Nephron (organoid): ENCODE results near the gene ZNF132.
"Not testable (repeated sequence)": the region's sequence is repeated elsewhere in the genome, so short reads cannot be mapped to it uniquely, and the experiment has no call there.

ENCODE experiments used
- H3K27ac Mint-ChIP-seq, 3 experiments: 2 replicates each; pipeline ENCODE4 v1.8.0; 2020; ENCODE audit warnings: mixed read lengths in 3 of 3, mild to moderate bottlenecking in 2 of 3, moderate library complexity in 1 of 3
- H3K27me3 Mint-ChIP-seq: 2 replicates; pipeline ENCODE4 v1.8.0; 2021; ENCODE audit warnings: low read depth, mild to moderate bottlenecking, moderate library complexity, mixed read lengths
- H3K36me3 Mint-ChIP-seq: 2 replicates; pipeline ENCODE4 v1.8.0; 2020; ENCODE audit warnings: low read depth, mixed read lengths
- H3K4me1 Mint-ChIP-seq: 2 replicates; pipeline ENCODE4 v1.8.0; 2020; ENCODE audit warnings: mixed read lengths
- H3K4me3 Mint-ChIP-seq, 3 experiments: 2 replicates each; pipeline ENCODE4 v1.8.0; 2020; ENCODE audit warnings: mild to moderate bottlenecking in 3 of 3, mixed read lengths in 3 of 3, moderate library complexity in 2 of 3
- H3K9me3 Mint-ChIP-seq: 2 replicates; pipeline ENCODE4 v1.8.0; 2020; ENCODE audit warnings: mixed read lengths
- TF ChIP-seq, protein P1 (sequence below), 3 experiments: fragments of 200-600 bp; sonication (generic); IDR thresholded peaks; one replicate each; pipeline ENCODE4 v1.5.0; 2021; ENCODE audit warnings: antibody characterized with exemption in 3 of 3; ENCODE audit not compliant: unreplicated experiment in 3 of 3

The ZNF132 gene

DNA sequence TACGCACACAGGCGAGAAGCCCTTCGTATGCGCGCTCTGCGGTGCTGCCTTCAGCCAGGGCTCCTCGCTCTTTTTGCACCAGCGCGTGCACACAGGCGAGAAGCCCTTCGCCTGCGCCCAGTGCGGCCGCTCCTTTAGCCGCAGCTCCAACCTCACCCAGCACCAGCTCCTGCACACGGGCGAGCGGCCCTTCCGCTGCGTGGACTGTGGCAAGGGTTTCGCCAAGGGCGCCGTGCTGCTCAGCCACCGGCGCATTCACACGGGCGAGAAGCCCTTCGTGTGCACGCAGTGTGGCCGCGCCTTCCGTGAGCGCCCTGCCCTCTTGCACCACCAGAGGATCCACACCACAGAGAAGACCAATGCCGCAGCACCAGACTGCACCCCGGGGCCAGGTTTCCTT lies 16.2 kb upstream of the ZNF132 start:
- H3K9me3 Mint-ChIP-seq = peaks cover 2% of the 10 kb centered on the region
- H3K4me1 Mint-ChIP-seq = peaks cover 23% of the 10 kb centered on the region
- H3K27me3 Mint-ChIP-seq = peaks cover 2% of the 10 kb centered on the region
- H3K36me3 Mint-ChIP-seq = peaks cover 13% of the 10 kb centered on the region
- H3K27ac Mint-ChIP-seq = no peak overlapping the region
- no peak overlapping the region for H3K4me3 Mint-ChIP-seq
- TF ChIP-seq, protein P1, sequence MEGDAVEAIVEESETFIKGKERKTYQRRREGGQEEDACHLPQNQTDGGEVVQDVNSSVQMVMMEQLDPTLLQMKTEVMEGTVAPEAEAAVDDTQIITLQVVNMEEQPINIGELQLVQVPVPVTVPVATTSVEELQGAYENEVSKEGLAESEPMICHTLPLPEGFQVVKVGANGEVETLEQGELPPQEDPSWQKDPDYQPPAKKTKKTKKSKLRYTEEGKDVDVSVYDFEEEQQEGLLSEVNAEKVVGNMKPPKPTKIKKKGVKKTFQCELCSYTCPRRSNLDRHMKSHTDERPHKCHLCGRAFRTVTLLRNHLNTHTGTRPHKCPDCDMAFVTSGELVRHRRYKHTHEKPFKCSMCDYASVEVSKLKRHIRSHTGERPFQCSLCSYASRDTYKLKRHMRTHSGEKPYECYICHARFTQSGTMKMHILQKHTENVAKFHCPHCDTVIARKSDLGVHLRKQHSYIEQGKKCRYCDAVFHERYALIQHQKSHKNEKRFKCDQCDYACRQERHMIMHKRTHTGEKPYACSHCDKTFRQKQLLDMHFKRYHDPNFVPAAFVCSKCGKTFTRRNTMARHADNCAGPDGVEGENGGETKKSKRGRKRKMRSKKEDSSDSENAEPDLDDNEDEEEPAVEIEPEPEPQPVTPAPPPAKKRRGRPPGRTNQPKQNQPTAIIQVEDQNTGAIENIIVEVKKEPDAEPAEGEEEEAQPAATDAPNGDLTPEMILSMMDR (IDR thresholded peaks at IDR 0.05; ENCODE audit: unreplicated experiment in 3 of 3) = no peak

DNA sequence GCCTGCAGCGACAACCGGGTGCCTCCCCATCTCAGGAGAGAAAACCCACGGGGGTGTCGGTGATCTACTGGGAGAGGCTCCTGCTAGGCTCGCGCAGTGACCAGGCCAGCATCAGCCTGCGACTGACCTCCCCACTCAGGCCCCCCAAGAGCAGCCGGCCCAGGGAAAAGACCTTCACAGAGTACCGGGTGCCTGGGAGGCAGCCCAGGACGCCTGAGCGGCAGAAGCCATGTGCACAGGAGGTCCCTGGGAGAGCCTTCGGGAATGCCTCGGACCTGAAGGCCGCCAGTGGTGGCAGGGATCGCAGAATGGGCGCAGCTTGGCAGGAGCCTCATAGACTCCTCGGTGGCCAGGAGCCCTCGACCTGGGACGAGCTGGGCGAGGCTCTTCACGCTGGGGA lies 15.4 kb upstream of the ZNF132 start:
- peaks cover 13% of the 10 kb centered on the region for H3K36me3 Mint-ChIP-seq
- no peak overlapping the region for H3K27ac Mint-ChIP-seq
- TF ChIP-seq, protein P1 (IDR thresholded peaks at IDR 0.05; ENCODE audit: unreplicated experiment in 3 of 3) = no peak

DNA sequence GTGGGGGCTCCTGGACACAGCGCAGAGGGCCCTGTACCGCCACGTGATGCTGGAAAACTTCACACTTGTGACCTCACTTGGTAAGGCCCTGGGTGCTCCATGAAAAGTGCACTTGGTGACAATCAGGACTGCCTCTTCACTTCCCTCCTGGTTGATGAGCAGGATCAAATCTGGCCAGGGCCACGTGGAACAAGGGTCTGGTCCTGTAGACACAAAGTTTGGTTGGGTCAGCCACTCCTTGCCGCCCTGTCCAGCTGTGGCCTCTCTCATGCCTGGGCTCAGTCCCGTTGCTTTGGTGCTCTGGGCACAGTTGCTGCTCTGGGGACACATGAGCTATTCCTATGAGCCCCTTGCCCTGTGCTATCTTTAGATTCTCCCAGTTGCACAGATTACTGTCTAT lies 13.8 kb upstream of the ZNF132 start:
- TF ChIP-seq, protein P1 (IDR thresholded peaks at IDR 0.05; ENCODE audit: unreplicated experiment in 3 of 3) = no peak
- peaks cover 5% of the 10 kb centered on the region for H3K9me3 Mint-ChIP-seq
- no peak overlapping the region for H3K27ac Mint-ChIP-seq
- H3K36me3 Mint-ChIP-seq = peaks cover 10% of the 10 kb centered on the region
- peaks cover 30% of the 10 kb centered on the region for H3K4me1 Mint-ChIP-seq
- peak overlapping the region; percentile 59 to 82 (median 74) for H3K4me3 Mint-ChIP-seq
- peaks cover 9% of the 10 kb centered on the region for H3K27me3 Mint-ChIP-seq

More for the DNA sequence above, 15.4 kb upstream of the ZNF132 start:
- peak overlapping the region in 1 of 3 experiments; percentile 19 for H3K4me3 Mint-ChIP-seq
- peaks cover 3% of the 10 kb centered on the region for H3K27me3 Mint-ChIP-seq
- H3K4me1 Mint-ChIP-seq = peaks cover 30% of the 10 kb centered on the region
- H3K9me3 Mint-ChIP-seq = peaks cover 2% of the 10 kb centered on the region

DNA sequence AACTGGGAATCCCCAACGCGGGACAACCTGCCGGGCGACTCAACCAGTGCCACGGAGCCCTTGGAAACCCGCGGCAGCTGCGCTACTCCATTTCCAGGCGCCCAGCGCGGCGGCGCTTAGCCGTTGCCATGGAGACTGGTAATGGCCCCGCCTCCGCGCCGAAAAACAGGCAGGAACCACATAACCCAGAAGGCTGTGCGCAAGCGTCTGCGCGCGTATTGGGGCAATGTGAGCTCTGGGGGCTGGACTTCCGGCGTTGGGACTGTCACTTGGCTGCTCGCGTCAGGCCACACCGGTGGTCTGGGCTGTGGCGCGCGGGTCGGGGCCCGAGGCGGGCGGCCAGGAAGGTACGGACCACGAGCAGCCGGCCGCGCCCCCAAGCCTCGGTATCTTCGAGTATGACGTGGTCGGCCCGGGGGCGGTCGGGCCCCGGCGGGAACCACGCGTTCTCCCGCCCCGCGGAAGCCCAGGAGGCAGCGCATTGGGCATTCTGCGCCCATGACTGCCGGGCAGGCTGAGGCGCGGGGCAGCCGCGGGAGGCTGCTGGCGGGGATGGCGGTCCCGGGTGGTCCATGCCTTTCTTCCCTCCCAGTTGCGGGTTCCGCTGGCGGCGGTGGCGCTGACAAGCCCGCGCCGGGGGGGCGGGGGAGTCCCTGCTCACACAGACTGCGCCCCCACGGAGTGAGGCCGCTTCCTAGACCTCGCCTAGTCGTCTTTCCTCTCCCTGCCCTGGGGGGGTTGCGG lies 11.6 kb upstream of the ZNF132 start, which contains the start of gene ZNF324B:
Gene ZNF324B (plus strand): TSS at position 265 of the 744 bp plus-strand sequence. CDS start 2,080 bp downstream, outside the sequence.
- Mint-ChIP-seq H3K36me3 (peaks cover 5% of the 10 kb centered on the region), H3K4me3 (peak within 1 kb of the TSS; percentile 92 to 95 (median 93)), H3K27ac (peak within 1 kb of the TSS in 2 of 3 experiments; percentile 68 to 74), H3K9me3 (peaks cover 11% of the 10 kb centered on the region), H3K4me1 (peaks cover 30% of the 10 kb centered on the region), H3K27me3 (peaks cover 13% of the 10 kb centered on the region)
- TF ChIP-seq, protein P1 (IDR thresholded peaks at IDR 0.05; ENCODE audit: unreplicated experiment in 3 of 3) = no peak

DNA sequence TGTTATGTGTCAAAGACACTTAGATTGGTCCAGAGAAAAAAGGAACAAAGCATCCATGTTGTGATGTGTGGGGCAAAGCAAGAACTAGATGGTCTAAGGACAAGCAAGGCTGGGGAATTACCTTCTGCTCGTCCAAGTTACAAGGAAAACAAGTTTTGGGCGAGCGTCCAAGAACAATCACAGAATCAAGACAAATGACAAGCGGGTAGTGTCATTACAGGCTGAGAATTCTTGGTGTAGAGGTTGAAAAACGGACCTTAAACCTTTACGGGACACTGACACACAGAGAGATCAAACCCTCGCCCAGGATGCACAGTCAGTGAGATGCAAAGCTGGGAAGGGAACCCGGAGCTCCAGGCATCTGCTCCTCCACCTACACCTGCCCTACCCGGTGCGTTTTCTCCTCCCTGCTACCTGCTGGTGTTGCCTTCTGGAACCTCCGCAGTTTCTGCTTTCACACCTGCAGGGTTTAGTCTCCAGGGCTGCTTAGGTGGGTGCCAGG lies 11.0 kb upstream of the ZNF132 start:
- H3K4me1 Mint-ChIP-seq = peaks cover 30% of the 10 kb centered on the region
- peaks cover 5% of the 10 kb centered on the region for H3K36me3 Mint-ChIP-seq
- peak overlapping the region in 2 of 3 experiments; percentile 68 to 74 for H3K27ac Mint-ChIP-seq
- TF ChIP-seq, protein P1 (IDR thresholded peaks at IDR 0.05; ENCODE audit: unreplicated experiment in 3 of 3) = no peak
- peaks cover 11% of the 10 kb centered on the region for H3K9me3 Mint-ChIP-seq
- H3K4me3 Mint-ChIP-seq = peak overlapping the region; percentile 92 to 95 (median 93)
- H3K27me3 Mint-ChIP-seq = peaks cover 13% of the 10 kb centered on the region

DNA sequence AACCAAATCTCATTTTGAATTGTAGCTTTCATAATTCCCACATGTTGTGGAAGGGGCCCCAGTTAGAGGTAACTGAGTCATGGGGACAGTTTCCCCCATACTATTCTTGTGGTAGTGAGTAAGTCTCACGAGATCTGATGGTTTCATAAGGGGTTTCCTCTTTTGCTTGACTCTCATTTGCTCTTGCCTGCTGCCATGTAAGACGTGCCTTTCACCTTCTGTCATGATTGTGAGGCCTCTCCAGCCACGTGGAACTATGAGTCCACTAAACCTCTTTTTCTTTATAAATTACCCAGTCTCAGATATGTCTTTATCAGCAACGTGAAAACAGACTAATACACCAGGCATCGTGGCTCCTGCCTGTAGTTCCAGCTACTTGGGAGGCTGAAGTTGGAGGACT lies 10.0 kb upstream of the ZNF132 start:
- Mint-ChIP-seq H3K9me3 (peaks cover 11% of the 10 kb centered on the region), H3K27me3 (peaks cover 15% of the 10 kb centered on the region), H3K4me3 (peak overlapping the region in 1 of 3 experiments; percentile 23), H3K4me1 (peaks cover 30% of the 10 kb centered on the region)
- H3K36me3 Mint-ChIP-seq, H3K27ac Mint-ChIP-seq: not testable (repeated sequence)

DNA sequence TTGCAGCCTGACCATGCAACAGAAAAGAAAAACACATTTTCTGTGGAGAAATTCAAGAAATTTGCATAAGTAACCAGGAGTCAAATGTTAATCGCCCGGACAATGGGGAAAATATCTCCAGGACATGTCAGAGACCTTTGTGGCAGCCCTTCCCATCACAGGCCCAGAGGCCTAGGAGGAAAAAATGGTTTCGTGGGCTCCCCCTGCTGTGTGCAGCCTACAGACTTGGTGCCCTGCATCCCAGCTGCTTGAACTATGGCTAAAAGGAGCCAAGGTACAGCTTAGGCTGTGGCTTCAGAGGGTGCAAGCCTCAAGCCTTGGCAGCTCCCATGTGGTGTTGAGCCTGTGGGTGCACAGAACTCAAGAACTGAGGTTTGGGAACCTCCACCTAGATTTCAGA lies 8.9 kb upstream of the ZNF132 start:
- Mint-ChIP-seq H3K9me3 (peaks cover 13% of the 10 kb centered on the region), H3K4me1 (peaks cover 21% of the 10 kb centered on the region), H3K27me3 (peaks cover 26% of the 10 kb centered on the region)
- not testable (repeated sequence) for H3K36me3 Mint-ChIP-seq, H3K27ac Mint-ChIP-seq, H3K4me3 Mint-ChIP-seq

DNA sequence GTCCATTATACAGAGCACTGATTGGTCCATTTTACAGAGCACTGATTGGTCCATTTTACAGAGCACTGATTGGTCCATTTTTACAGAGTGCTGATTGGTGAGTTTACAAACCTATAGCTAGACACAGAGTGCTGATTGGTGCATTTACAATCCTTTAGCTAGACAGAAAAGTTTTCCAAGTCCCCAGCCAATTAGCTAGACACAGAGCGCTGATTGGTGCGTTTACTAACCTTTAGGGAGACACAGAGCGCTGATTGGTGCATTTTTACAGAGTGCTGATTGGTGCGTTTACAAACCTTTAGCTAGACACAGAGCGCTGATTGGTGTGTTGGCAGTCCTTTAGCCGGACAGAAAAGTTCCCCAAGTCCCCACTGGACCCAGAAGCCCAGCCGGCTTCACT lies 3.0 kb upstream of the ZNF132 start:
- Mint-ChIP-seq H3K9me3 (peaks cover 41% of the 10 kb centered on the region), H3K36me3 (peaks cover 25% of the 10 kb centered on the region), H3K27me3 (peaks cover 33% of the 10 kb centered on the region)
- not testable (repeated sequence) for H3K4me1 Mint-ChIP-seq, H3K27ac Mint-ChIP-seq, H3K4me3 Mint-ChIP-seq
